Dermis microvascular lymphatic vessel endothelial cell (primary cell): ENCODE results near the gene OXER1. TPM values are rescaled to one million over a fixed set of nuclear protein-coding genes. Genes with fewer than 3 reads are reported as not detected.
A peak's percentile ranks its signal among the peaks of the same experiment; 100 is the strongest.

Experiments used
- DNase-seq, 2 donors: peaks; one replicate each; pipeline versions ENCODE4 v3.0.0 to v3.0.0-alpha.2; 2010; ENCODE audit warnings: low read depth in 2 of 2
- total RNA-seq: library from RNA; depleted of rRNA; stranded (reverse); fragments of >200 nt; gene quantifications from 2 replicates; pipeline ENCODE4 v1.2.1, GENCODE V29; 2014

The OXER1 gene
- total RNA-seq, 1 donor from 2014 or later: not detected

DNA sequence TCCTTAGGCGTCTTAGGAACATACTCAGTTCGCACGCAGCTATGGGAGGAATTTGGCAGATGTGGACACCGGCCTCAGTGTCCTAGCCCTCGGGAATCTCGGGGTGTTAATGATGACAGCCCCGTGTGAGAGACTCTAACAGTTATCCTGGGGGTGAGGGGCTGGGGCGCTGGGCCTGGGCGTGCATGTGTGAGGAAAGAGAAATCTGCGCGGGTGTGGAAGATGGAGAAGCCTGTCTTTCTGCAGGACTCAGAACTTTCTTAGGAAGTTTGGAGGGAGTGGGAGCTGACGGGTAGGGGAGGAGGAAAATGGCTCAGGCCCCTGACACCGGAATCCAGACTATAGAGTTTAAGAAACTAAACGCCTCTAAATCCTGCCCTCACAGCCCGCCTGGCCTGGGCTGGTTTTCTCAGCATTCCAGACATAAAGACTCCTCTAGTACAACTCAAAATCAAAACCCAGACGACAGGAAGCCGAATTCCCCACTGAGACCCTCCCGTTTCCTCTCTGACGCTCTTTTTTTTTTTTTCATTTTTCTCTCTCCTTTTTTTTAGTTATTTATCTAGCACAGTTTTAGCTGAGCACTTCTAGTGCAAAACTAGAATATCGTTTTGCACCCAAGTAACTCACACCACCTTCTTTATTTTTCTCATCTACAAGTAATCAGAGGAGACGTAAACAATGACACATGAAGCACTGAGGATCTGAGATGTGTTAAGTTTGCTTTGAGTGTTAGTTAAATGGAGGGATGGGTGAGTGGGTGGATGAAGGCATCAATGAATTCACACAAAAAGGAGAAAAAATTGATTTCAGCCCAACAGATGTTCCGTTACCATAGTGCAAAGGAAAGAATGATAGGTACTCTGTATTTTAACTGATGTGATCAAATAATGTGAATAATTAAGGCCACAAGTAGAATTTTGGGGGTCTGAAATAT is 29.7 kb upstream of the OXER1 start:
- DNase-seq: no peak

- DNase-seq: no peak
These were observed 28.8 kb upstream of the OXER1 start, which contains the start of gene HAAO for GRCh38 chr2:42792583-42793333. Gene HAAO, minus strand, starts transcription at chr2:42792583. Its CDS starts 47 bp downstream, at chr2:42792536.

DNA sequence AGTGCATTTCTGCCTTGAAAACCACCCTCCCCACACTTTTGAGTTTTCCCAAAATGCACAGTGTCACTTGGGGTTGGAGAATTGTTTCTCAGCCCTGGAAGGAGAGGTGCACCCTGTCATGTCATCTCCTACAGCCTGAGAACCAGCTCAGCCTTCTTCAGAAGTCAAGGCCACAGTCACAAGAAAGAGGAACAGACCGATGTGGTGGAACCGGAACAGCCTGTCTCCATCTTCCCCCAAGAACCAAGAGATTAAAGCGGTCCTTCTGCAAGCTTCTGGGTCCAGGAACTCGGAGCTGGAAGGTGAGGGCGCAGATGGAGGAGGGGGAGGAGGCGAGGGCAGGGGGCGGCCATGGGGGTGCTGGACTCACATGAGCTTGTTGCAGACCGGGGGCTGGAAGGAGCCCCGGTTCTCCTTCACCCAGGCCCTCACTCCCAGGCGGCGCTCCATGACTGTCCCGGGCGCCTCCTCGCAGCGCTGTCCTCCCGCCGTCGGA is 28.2 kb upstream of the OXER1 start:
- no peak for DNase-seq

GRCh38 chr2:42791606-42792005 is 27.7 kb upstream of the OXER1 start:
- no peak for DNase-seq

DNA sequence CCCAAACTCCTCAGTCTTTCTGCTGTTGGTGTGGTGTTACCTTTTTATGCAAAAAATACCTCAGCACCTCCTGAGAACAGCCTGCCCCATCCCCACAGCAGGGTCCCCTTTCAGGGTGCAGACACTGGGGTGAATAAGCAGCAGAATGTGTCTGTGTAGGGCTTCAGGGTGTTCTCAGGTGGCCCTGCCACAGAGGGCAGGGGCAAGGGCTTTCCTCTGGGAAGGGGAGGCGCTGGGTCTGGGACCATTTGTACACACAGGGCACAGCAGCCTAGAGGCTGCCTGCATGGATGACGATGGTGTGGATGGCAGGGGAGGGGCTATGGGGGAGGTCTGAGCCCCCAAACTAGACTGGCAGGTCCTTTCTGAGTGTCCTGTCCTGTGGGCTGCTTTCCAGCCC is 25.8 kb upstream of the OXER1 start:
- no peak for DNase-seq

DNA sequence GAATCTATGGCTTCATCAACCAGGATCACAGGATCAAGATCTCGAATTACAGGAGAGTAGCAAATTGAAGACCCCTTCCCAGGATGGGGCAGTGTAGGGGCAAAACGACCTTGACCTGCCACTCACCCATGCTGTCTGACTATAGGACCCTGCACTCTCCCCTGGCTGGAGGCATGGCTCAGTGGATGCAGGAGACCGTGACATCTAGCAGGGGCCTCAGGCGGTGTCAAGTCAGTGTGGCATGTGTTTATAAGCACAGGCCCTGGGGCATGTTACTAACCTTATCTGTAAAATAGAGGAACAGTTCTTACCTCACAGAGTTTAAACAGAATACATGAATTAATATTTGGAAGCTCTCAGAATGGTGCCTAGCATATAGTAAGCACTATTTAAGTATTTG is 24.9 kb upstream of the OXER1 start:
- DNase-seq: no peak

DNA sequence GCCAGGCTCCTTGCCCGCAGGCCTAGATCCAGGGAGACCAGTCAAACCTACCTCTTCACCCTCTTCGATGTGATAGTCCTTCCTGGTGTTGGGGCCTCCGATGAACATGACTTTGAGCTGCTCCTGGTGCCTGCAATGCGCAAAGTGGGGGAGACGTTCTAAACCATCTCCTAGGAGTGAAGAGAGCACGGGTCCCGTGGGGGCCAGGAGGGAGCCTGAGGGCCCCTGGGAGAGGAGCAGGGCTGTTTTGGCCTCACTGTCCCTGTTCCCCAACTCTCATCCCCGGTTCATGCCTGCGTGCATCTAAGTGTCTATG is 24.5 kb upstream of the OXER1 start:
- DNase-seq: no peak

DNA sequence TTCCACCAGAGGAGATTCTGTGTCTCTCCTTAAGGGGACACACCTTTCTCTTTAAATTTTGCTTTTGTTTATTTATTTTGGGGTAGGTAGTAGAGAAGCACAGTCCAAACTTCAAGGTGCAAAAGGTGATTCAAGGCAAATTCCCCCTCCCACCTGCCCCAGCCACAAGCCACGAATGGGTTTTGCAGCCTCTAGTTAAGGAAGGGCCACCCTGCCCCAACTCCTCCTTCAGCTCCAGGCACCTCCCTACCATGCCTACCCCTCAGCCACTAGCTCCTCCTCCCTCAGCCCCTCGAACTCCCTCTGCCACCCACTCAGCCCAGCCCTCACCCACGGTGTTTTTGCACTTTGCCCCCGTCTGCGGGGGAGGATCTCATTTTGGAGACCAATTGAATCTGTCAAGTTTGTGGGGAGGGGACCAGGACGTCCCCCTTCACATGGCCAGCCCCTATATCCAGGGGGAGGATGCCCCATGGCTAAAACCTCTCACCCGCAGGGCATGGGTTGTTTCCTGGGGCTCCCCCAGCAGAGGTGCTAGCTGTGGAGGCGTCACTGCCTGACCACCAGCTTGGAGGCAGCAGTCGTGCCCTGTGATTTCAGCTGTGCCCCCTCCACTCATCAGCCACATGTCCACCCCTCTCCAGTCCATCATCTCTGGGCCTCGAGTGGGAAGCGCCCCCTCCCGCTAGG is 24.0 kb upstream of the OXER1 start:
- no peak for DNase-seq

GRCh38 chr2:42787424-42787787 is 23.5 kb upstream of the OXER1 start:
- DNase-seq: no peak

DNA sequence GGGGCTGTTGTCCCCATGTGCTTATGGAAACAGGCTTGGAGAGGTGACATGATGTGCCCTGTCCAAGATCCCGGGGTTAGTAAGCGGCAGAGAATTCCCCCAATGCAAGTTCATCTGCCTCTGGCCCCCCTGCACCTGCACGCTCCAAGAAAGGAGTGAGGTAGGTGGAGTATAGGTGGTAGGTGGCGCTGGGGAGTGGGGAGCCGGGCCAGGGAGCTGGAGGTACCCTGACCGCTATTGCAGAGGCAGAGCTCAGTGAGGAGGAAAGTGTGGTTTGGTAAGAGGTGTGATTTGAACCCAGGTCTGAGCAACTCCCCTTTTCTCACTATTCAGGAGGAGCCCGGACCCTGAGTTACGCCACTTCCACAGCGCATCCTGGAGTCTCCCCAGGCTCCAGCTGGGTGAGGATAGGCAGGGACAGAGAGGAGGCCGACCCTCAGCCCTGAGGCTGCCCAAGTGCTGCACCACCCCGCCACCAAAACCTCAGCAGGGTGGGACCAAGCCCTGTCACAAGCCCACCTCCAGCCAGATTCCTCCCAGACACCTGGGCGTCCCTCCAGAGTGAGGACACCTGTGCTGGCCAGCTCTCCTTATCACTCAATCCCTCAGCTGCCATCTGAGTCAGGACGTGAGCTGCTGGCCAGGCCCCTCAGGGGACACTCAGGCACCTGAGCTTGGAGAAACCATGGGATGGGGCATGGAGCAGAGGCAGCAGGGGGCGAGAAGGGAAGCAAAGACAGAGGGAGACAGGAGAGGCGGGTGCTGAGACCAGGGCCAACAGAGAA is 22.8 kb upstream of the OXER1 start:
- no peak for DNase-seq

- DNase-seq: no peak
These were observed 20.4 kb upstream of the OXER1 start for GRCh38 chr2:42784204-42784880.

DNA sequence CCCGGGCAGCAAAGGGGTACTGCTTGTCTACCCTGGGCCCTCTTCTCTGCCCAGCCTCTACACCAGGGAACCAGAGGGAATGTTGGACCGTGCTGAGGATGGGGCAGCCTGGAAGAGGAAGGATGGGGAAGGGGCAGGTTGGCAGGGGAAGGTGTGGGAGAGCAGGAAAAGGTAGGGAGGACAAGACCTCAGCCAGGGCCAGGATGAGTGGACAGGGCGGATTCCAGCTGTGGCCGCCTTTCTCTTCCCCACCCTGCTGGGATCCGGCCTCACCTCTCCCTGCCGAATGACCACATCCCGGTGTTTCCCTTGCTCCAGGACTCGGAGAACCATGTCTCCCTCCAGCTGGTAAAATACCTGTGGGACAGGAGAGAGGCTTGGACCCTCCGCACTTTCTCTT is 19.6 kb upstream of the OXER1 start:
- no peak for DNase-seq

GRCh38 chr2:42781181-42781580 is 17.2 kb upstream of the OXER1 start:
- DNase-seq: no peak

- DNase-seq: no peak
These were observed 14.2 kb upstream of the OXER1 start for GRCh38 chr2:42777883-42778805.

DNA sequence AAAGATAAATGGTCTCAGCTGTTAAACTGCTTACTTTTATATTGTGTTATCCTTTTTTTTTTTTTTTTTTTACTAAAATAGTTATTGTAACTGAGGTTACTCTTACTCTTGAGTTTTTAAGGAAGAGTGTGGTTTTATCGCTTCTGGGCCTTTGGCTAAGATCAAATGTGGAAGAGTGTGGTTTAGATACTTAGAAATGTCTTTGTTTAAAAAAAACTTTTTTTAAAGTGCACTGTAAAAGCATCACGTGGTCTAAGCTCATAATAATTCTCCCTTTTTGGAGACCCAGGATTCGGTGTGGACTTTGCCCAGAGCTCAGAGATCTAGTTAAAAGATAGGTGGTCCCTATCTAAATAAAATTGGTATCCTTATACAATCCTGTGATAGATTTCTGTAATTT is 11.9 kb upstream of the OXER1 start:
- DNase-seq: no peak

DNA sequence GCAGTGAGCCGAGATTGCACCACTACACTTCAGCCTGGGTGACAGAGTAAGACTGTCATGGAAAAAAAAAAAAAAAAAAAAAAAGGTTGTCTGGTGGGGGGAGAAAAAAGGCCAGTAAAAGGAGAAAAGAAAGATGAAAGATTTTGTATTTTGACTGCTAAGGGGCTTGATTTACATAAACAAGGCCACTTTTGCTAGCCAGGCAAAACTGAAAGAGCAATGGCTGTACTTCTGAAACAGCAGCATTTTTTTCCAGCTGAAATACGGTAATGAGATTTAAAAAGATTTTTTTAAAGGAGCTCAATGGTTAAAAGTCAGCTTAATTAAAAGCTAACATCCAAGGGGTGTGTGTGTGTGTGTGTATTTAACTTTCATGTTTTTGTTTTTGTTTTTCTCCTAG is 11.3 kb upstream of the OXER1 start:
- no peak for DNase-seq

- DNase-seq: no peak
These were observed 7.7 kb upstream of the OXER1 start for GRCh38 chr2:42771546-42772153.

- DNase-seq: peak; percentile 35 to 69
These were observed 6.6 kb upstream of the OXER1 start for GRCh38 chr2:42770288-42771131.
